Esophagus squamous epithelium (tissue), 5 donors: ENCODE results near the gene NAA25. TPM values are rescaled to one million over a fixed set of nuclear protein-coding genes. Genes with fewer than 3 reads are reported as not detected.

Source experiments
- DNase-seq: peaks from one replicate; lab custom pipeline; 2025; lab: John Stamatoyannopoulos, UW
- H3K27ac ChIP-seq, 4 donors: fragments of 200-600 bp; sonication (generic); one replicate each; pipeline ENCODE4 v1.5.1; 2016 to 2019; ENCODE audit warnings: mild to moderate bottlenecking in 1 of 4
- H3K27me3 ChIP-seq, 4 donors: fragments of 200-600 bp; sonication (generic); 1 replicate in 3 of 4; 2 replicates in 1 of 4; pipeline versions ENCODE4 v1.5.1 to v1.6.0; 2017 to 2021; ENCODE audit warnings: antibody characterized with exemption in 1 of 4
- H3K36me3 ChIP-seq, 3 donors: fragments of 200-600 bp; sonication (generic); one replicate each; pipeline ENCODE4 v1.5.1; 2016 to 2019
- H3K4me1 ChIP-seq, 3 donors: fragments of 200-600 bp; sonication (generic); one replicate each; pipeline ENCODE4 v1.5.1; 2017 to 2019
- H3K4me3 ChIP-seq, 4 donors: fragments of 200-600 bp; sonication (generic); 1 replicate in 3 of 4; 2 replicates in 1 of 4; pipeline ENCODE4 v1.5.1; 2016 to 2019; ENCODE audit warnings: mild to moderate bottlenecking in 2 of 4, moderate library complexity in 1 of 4
- H3K9me3 ChIP-seq, 3 donors: fragments of 200-600 bp; sonication (generic); one replicate each; pipeline ENCODE4 v1.5.1; 2016 to 2019
- POLR2A ChIP-seq, 4 donors: fragments of 450-650 bp; IDR thresholded peaks; one replicate each; pipeline ENCODE4 v1.6.1; 2017; ENCODE audit warnings: antibody characterized with exemption in 4 of 4, mild to moderate bottlenecking in 4 of 4, moderate library complexity in 3 of 4
- WGBS, 2 donors: methylation state at CpG; one replicate each; pipeline ENCODE4 v1.1.5; 2018; 5-methylcytosine and 5-hydroxymethylcytosine counted together
- intact Hi-C: fragments of 100-400 bp; cut with DNase I; formaldehyde crosslinking; loops from one replicate; pipeline ENCODE4 v1.15.0; 2022
- small RNA-seq, 4 donors: library from RNA; depleted of rRNA; stranded (forward); fragments of <200 nt; gene quantifications; one replicate each; pipeline ENCODE3, GENCODE V24; 2016
- total RNA-seq, 4 donors: library from RNA; depleted of rRNA; stranded (reverse); fragments of >200 nt; gene quantifications; one replicate each; pipeline ENCODE4 v1.1.0, GENCODE V29; 2016
- TF ChIP-seq, protein P1 (sequence below), 6 experiments: fragments of 450-650 bp in 4 of 6; fragments of 200-600 bp in 2 of 6; sonication (generic) in 2 of 6; IDR thresholded peaks; one replicate each; pipeline ENCODE4 v1.5.1; 2016 to 2019; ENCODE audit warnings: antibody characterized with exemption in 6 of 6, mild to moderate bottlenecking in 4 of 6, moderate library complexity in 4 of 6
- donor health status: DM: yes; HTN: yes; CAD: no.

The NAA25 gene
- total RNA-seq, 4 donors from 2014 or later = 12.6 to 36.6 (median 26.4) TPM

DNA sequence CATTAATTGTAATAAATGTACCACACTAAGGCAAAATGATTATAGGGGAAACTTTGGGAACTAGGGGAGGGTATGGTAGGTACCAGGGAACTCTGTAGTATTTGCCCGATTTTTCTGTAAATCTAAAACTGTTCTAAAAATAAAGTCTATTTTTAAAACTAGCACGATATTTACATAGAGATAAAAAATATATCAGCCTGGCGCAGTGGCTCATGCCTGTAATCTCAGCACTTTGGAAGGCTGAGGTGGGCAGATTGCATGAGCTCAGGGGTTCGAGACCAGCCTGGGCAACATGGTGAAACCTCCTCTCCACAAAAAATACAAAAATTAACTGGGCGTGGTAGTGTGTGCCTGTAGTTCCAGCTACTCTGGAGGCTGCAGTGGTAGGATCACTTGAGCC lies 128.0 kb downstream of the NAA25 start:
- Histone ChIP-seq H3K27me3 (no peaks in the 10 kb centered on the region), H3K36me3 (peaks cover 0 to 3% (median 0%) of the 10 kb centered on the region in 3 donors), H3K27ac (no peak overlapping the region), H3K4me1 (no peaks in the 10 kb centered on the region), H3K4me3 (no peak overlapping the region), H3K9me3 (no peaks in the 10 kb centered on the region)
- intact Hi-C loops = no loop called here
- no peak for DNase-seq
- WGBS, 2 donors = 85 to 89% methylated on average over 5 of the region's 5 CpGs
- TF ChIP-seq, protein P1, sequence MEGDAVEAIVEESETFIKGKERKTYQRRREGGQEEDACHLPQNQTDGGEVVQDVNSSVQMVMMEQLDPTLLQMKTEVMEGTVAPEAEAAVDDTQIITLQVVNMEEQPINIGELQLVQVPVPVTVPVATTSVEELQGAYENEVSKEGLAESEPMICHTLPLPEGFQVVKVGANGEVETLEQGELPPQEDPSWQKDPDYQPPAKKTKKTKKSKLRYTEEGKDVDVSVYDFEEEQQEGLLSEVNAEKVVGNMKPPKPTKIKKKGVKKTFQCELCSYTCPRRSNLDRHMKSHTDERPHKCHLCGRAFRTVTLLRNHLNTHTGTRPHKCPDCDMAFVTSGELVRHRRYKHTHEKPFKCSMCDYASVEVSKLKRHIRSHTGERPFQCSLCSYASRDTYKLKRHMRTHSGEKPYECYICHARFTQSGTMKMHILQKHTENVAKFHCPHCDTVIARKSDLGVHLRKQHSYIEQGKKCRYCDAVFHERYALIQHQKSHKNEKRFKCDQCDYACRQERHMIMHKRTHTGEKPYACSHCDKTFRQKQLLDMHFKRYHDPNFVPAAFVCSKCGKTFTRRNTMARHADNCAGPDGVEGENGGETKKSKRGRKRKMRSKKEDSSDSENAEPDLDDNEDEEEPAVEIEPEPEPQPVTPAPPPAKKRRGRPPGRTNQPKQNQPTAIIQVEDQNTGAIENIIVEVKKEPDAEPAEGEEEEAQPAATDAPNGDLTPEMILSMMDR (IDR thresholded peaks at IDR 0.05) = no peak

DNA sequence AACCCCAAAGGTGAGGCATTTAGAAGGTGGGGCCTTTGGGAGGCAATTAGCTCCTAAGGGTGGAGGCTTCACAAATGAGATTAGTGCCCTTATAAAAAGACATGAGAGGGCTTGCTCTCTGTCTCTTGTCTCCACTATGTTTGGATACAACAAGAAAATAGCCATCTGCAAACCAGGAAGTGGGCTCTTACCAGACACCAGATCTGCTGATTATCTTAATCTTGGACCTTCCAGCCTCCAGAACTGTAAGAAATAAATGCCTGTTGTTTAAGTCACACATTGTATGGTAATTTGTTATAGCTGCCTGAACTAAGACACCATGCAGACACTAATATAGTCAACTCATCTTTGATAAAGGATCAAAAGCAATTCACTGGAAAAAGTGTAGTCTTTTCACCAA lies 130.0 kb downstream of the NAA25 start:
- no peak for TF ChIP-seq POLR2A (IDR thresholded peaks at IDR 0.05)
- Histone ChIP-seq H3K4me3 (no peak overlapping the region), H3K9me3 (no peaks in the 10 kb centered on the region), H3K4me1 (no peaks in the 10 kb centered on the region), H3K36me3 (peaks cover 0 to 3% (median 0%) of the 10 kb centered on the region in 3 donors), H3K27ac (no peak overlapping the region), H3K27me3 (no peaks in the 10 kb centered on the region)
- intact Hi-C loops = no loop called here
- DNase-seq = no peak

DNA sequence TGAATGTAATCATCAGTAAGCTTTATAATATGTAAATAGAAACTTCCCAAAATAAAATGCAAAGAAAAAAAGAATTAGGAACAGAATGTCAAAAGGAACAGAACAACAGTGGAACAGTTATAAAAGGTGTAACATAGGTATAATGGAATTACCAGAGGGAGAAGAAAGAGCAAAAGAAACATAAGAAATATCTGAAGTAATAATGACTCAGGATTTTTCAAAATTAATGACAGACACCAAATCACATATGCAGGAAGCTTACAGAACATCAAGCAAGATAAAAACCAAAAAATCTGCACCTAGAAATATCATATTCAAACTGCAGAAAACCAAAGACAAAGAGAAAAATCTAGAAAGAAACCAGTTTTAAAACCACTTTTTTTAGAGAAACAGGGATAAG lies 131.7 kb downstream of the NAA25 start:
- no peaks in the 10 kb centered on the region for H3K9me3 ChIP-seq
- H3K27ac ChIP-seq = no peak overlapping the region
- DNase-seq = no peak
- no peak overlapping the region for H3K4me3 ChIP-seq
- no peaks in the 10 kb centered on the region for H3K4me1 ChIP-seq
- peaks cover 0 to 12% (median 0%) of the 10 kb centered on the region in 3 donors for H3K36me3 ChIP-seq
- TF ChIP-seq, protein P1 (IDR thresholded peaks at IDR 0.05) = no peak
- intact Hi-C loops = no loop called here
- H3K27me3 ChIP-seq = no peaks in the 10 kb centered on the region

Small RNA genes within 50 kb of the gene (small RNA-seq; reads per million reads assigned to genes)
- 0 to 0.30 (median 0) reads per million in 4 donors for gene AC004024.1
- gene MIR3657 = 0 reads per million in 4 donors
- 0 reads per million in 4 donors for gene RF00019

Other genes with a start within 250 kb of the NAA25 start
- gene TMEM116, start 95.6 kb downstream of the NAA25 start, total RNA-seq = 10 to 100 TPM in 2 of 4 donors, 1 to 10 TPM in 2; 4.7 to 12.1 (median 9.1) TPM
- 10 to 100 TPM; 35.3 to 61.4 (median 44.2) TPM for gene ERP29, start 95.4 kb downstream of the NAA25 start, total RNA-seq
- 10 to 100 TPM; 37.0 to 56.9 (median 44.4) TPM for gene TRAFD1, start 16.8 kb upstream of the NAA25 start, total RNA-seq